DOHH2 (cell line): ENCODE results near the gene CHKB.

Experiments
- EZH2phosphoT487 ChIP-seq: fragments of 200-600 bp; sonication (generic); IDR thresholded peaks from 2 replicates; pipeline ENCODE4 v1.6.1; 2017; ENCODE audit warnings: borderline replicate concordance, mild to moderate bottlenecking, antibody characterized with exemption, low read length, moderate library complexity, mixed read lengths
- TF ChIP-seq, protein P1 (sequence below): fragments of 200-600 bp; sonication (generic); IDR thresholded peaks from one replicate; pipeline ENCODE4 v1.5.1; 2014; ENCODE audit warnings: antibody characterized with exemption, mild to moderate bottlenecking, low read depth, low read length; ENCODE audit not compliant: poor library complexity, severe bottlenecking

DNA sequence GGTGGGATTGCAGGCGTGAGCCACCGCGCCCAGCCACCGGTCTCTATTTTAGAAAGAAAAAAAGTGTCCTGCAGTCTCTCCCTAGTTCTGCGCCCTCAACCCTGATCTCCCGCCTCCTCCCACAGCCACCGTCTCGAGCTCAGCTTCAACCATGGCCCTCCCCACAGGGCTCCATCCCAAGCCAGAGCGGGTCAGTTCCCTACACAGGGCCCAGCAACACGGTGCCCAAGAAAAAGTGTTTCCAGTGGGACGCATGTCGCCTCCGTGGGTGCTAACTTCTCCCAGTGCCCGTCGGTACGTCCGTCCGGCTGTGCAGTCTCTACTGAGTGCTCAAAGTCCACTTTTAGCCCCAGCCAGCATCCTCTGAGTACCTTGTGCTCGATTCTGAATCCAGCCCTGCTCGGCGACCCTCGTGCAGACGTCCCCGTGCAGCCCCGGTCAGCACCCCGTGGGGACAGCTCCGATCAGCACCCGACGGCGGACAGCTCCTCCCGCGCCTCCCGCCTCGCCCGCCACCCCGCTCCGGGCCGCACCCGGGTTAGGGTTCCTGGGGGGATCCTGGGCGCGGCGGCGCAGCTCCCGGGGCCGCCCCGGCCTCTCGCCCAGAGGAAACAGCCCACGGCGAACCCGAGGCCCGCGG is 17.3 kb upstream of the CHKB start:
- TF ChIP-seq, protein P1, sequence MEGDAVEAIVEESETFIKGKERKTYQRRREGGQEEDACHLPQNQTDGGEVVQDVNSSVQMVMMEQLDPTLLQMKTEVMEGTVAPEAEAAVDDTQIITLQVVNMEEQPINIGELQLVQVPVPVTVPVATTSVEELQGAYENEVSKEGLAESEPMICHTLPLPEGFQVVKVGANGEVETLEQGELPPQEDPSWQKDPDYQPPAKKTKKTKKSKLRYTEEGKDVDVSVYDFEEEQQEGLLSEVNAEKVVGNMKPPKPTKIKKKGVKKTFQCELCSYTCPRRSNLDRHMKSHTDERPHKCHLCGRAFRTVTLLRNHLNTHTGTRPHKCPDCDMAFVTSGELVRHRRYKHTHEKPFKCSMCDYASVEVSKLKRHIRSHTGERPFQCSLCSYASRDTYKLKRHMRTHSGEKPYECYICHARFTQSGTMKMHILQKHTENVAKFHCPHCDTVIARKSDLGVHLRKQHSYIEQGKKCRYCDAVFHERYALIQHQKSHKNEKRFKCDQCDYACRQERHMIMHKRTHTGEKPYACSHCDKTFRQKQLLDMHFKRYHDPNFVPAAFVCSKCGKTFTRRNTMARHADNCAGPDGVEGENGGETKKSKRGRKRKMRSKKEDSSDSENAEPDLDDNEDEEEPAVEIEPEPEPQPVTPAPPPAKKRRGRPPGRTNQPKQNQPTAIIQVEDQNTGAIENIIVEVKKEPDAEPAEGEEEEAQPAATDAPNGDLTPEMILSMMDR, result no peak
- TF ChIP-seq EZH2phosphoT487, result no peak
